ENCODE results near the gene ZDHHC23. TPM values are rescaled to one million over a fixed set of nuclear protein-coding genes. Genes with fewer than 3 reads are reported as not detected.

ZDHHC23 gene
- total RNA-seq, 1 donor from 2014 or later = 0.88 TPM

DNA sequence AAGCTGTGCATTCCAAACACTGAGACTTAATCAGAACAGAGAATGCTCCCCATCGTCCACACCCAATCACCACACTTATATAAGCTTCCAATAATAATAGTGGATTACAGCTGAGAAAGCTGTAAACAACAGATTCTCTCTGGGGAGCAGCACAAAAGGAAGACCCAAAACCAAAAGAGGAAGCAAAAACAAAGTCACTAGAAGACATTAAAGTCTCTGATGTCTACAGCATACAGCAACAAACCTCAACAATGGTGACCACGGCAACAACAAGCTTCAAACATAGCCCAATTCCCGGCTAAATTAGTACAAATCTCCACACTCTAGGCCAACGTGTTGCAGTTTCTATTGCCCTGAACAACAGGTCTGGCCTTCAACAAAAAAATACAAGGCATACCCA is 37.7 kb downstream of the ZDHHC23 start:
- no peak for DNase-seq (ENCODE audit: extremely low read depth, low read depth, low spot score)

DNA sequence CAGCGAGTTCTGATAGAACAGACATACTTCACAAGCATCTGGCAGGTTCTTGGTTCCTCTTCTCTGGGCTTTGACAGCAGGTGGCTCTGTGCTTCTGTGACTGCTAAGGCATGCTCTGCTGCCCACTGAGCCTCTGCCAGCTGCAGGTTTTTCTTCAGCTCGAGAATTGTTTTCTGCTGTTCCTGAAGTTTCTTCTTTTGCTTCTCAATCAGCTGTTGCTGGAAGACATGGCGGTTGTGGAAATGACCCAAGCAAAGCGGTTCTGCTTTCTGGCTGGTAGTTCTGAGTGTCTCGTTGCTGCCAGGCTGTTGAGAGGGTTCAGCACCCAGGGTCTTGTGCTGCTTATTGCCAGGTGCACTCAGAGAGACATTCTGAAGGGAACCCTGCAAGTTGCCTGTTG is 57.7 kb downstream of the ZDHHC23 start:
- DNase-seq (ENCODE audit: extremely low read depth, low read depth, low spot score) = no peak

DNA sequence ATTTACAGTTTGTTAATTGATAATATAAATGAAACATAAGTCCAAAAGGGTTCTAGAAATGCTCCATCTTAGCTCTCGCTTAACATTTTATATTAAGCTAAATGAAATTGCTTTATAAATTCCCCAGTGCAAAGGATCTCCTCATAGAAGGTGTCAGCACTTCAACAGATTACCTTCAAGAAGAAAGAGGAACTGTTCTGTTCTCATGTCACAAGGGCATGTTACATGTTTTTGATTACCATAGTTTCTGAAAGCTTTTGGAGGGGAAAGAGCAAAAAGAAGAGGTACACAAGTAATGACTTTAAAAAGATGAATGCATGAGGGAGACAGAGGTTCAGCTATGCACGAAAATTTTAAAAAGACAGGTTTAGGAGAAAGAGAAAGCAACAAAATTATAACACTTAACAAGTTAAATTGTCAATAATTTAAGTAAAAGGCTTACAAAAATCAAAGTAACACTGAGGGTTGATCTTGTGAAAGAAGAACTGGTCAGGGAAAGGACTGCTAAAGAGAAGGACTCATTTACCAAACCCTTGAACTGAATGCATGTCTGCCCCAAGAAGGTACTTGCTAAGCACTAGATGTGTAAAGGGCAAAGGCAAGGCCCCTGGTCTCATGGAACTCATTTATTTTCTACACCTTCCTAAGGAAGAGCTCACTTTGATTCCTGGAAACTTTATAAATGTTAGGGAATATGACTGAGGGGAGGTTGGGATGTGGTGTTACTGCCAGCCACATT is 63.4 kb downstream of the ZDHHC23 start:
- no peak for DNase-seq (ENCODE audit: extremely low read depth, low read depth, low spot score)

Other genes with a start within 250 kb of the ZDHHC23 start
- gene NAA50, start 201.8 kb upstream of the ZDHHC23 start, total RNA-seq = 121 and 122 TPM in 2 replicates
- gene ATP6V1A, start 201.0 kb upstream of the ZDHHC23 start, total RNA-seq = 59.2 and 67.3 TPM in 2 replicates
- gene GRAMD1C, start 109.2 kb upstream of the ZDHHC23 start, total RNA-seq = 14.4 and 17.8 TPM in 2 replicates
- 1.5 and 4.8 TPM in 2 replicates for gene CCDC191, start 108.5 kb downstream of the ZDHHC23 start, total RNA-seq
- gene QTRT2, start 108.7 kb downstream of the ZDHHC23 start, total RNA-seq = 13.3 and 21.0 TPM in 2 replicates
- gene DRD3, start 231.0 kb downstream of the ZDHHC23 start, total RNA-seq = not detected in 2 replicates